ENCODE data around the gene SLX1A. TPM values are rescaled to one million over a fixed set of nuclear protein-coding genes. Genes with fewer than 3 reads are reported as not detected.

SLX1A gene
- total RNA-seq, 1 experiment from 2014 or later = 37.1 TPM

- DNase-seq (ENCODE audit: unreplicated experiment) = no peak
- no peaks in the 10 kb centered on the region for H3K4me1 Mint-ChIP-seq (ENCODE audit: insufficient read depth, unreplicated experiment)
- no peak for TF ChIP-seq CTCF (IDR thresholded peaks at IDR 0.05; ENCODE audit: unreplicated experiment)
- H3K27me3 Mint-ChIP-seq (ENCODE audit: insufficient read depth, unreplicated experiment) = no peaks in the 10 kb centered on the region
- ChIA-PET POLR2A (no interaction called here), CTCF (interaction anchor here (0.6 kb wide), 1 partner anchor 473 kb away, joined by 3 read pairs; no protein-coding TSS in a partner anchor)
- no peaks in the 10 kb centered on the region for H3K36me3 Mint-ChIP-seq (ENCODE audit: insufficient read depth, unreplicated experiment)
- no peak overlapping the region for H3K4me3 Mint-ChIP-seq (ENCODE audit: unreplicated experiment)
- no TSS peak for BruUV-seq (replicated peaks)
- no peak overlapping the region for H3K27ac Mint-ChIP-seq (ENCODE audit: low read depth, unreplicated experiment)
- no peaks in the 10 kb centered on the region for H3K9me3 Mint-ChIP-seq (ENCODE audit: unreplicated experiment)
- intact Hi-C loops (cut with micrococcal nuclease) = no loop called here
These were observed 45.7 kb upstream of the SLX1A start for GRCh38 chr16:30147843-30148510.

GRCh38 chr16:30149250-30149930 lies 44.3 kb upstream of the SLX1A start:
- no peak for TF ChIP-seq CTCF (IDR thresholded peaks at IDR 0.05; ENCODE audit: unreplicated experiment)
- Mint-ChIP-seq H3K27ac (ENCODE audit: low read depth, unreplicated experiment) (no peak overlapping the region), H3K9me3 (ENCODE audit: unreplicated experiment) (no peaks in the 10 kb centered on the region), H3K27me3 (ENCODE audit: insufficient read depth, unreplicated experiment) (no peaks in the 10 kb centered on the region), H3K4me3 (ENCODE audit: unreplicated experiment) (no peak overlapping the region), H3K36me3 (ENCODE audit: insufficient read depth, unreplicated experiment) (no peaks in the 10 kb centered on the region), H3K4me1 (ENCODE audit: insufficient read depth, unreplicated experiment) (no peaks in the 10 kb centered on the region)
- no peak for DNase-seq (ENCODE audit: unreplicated experiment)
- CTCF ChIA-PET = no interaction called here
- POLR2A ChIA-PET = no interaction called here
- no TSS peak for BruUV-seq (replicated peaks)
- intact Hi-C loops (cut with micrococcal nuclease) = no loop called here

- no peak overlapping the region for H3K27ac Mint-ChIP-seq (ENCODE audit: low read depth, unreplicated experiment)
- no peaks in the 10 kb centered on the region for H3K36me3 Mint-ChIP-seq (ENCODE audit: insufficient read depth, unreplicated experiment)
- no peak for TF ChIP-seq CTCF (IDR thresholded peaks at IDR 0.05; ENCODE audit: unreplicated experiment)
- H3K4me3 Mint-ChIP-seq (ENCODE audit: unreplicated experiment) = no peak overlapping the region
- no peaks in the 10 kb centered on the region for H3K27me3 Mint-ChIP-seq (ENCODE audit: insufficient read depth, unreplicated experiment)
- no peak for DNase-seq (ENCODE audit: unreplicated experiment)
- BruUV-seq (replicated peaks) = no TSS peak
- no peaks in the 10 kb centered on the region for H3K9me3 Mint-ChIP-seq (ENCODE audit: unreplicated experiment)
- CTCF ChIA-PET = interaction anchor here (0.6 kb wide), 1 partner anchor 14 kb away, joined by 3 read pairs; no protein-coding TSS in a partner anchor
- intact Hi-C loops (cut with micrococcal nuclease) = no loop called here
- H3K4me1 Mint-ChIP-seq (ENCODE audit: insufficient read depth, unreplicated experiment) = no peaks in the 10 kb centered on the region
- POLR2A ChIA-PET = interaction anchor here (1.0 kb wide), 1 partner anchor 17 kb away, joined by 3 read pairs; no protein-coding TSS in a partner anchor
These were observed 42.6 kb upstream of the SLX1A start for GRCh38 chr16:30151091-30151490.

- TF ChIP-seq CTCF (IDR thresholded peaks at IDR 0.05; ENCODE audit: unreplicated experiment) = no peak
These were observed 41.2 kb upstream of the SLX1A start for GRCh38 chr16:30152517-30152916.

More at GRCh38 chr16:30152517-30152916, 41.2 kb upstream of the SLX1A start:
- CTCF ChIA-PET = no interaction called here
- POLR2A ChIA-PET = no interaction called here
- H3K27me3 Mint-ChIP-seq (ENCODE audit: insufficient read depth, unreplicated experiment) = no peaks in the 10 kb centered on the region
- no peaks in the 10 kb centered on the region for H3K9me3 Mint-ChIP-seq (ENCODE audit: unreplicated experiment)
- no peak overlapping the region for H3K4me3 Mint-ChIP-seq (ENCODE audit: unreplicated experiment)
- intact Hi-C loops (cut with micrococcal nuclease) = no loop called here
- BruUV-seq (replicated peaks) = no TSS peak
- H3K27ac Mint-ChIP-seq (ENCODE audit: low read depth, unreplicated experiment) = no peak overlapping the region
- DNase-seq (ENCODE audit: unreplicated experiment) = no peak
- H3K36me3 Mint-ChIP-seq (ENCODE audit: insufficient read depth, unreplicated experiment) = no peaks in the 10 kb centered on the region
- H3K4me1 Mint-ChIP-seq (ENCODE audit: insufficient read depth, unreplicated experiment) = no peaks in the 10 kb centered on the region

Data from MCF 10A (cell line).